Mucosa of stomach (tissue), 1 donor: Measurements from ENCODE around the gene GNG12.

ENCODE experiments used
- H3K27me3 ChIP-seq: one replicate; pipeline ENCODE4 v1.7.0; 2013; ENCODE audit warnings: mild to moderate bottlenecking, low read length; ENCODE audit not compliant: control insufficient read depth, insufficient read depth
- H3K36me3 ChIP-seq: one replicate; pipeline ENCODE4 v1.7.0; 2013; ENCODE audit warnings: low read length; ENCODE audit not compliant: control insufficient read depth, insufficient read depth
- H3K4me1 ChIP-seq: one replicate; pipeline ENCODE4 v1.7.0; 2013; ENCODE audit warnings: mild to moderate bottlenecking, low read length; ENCODE audit not compliant: control insufficient read depth, insufficient read depth
- H3K4me3 ChIP-seq: one replicate; pipeline ENCODE4 v1.7.0; 2013; ENCODE audit warnings: low read length
- H3K9ac ChIP-seq: one replicate; pipeline ENCODE4 v1.7.0; 2013; ENCODE audit warnings: mild to moderate bottlenecking, low read length, moderate library complexity
- H3K9me3 ChIP-seq: one replicate; pipeline ENCODE4 v1.7.0; 2013; ENCODE audit warnings: mild to moderate bottlenecking, low read length, moderate library complexity; ENCODE audit not compliant: control insufficient read depth
- donor health status: Pancreatic carcinoma.

The GNG12 gene

GRCh38 chr1:67717876-67718275 lies 115.4 kb downstream of the GNG12 start:
- H3K36me3 ChIP-seq = no peaks in the 10 kb centered on the region
- no peaks in the 10 kb centered on the region for H3K27me3 ChIP-seq
- no peak overlapping the region for H3K9ac ChIP-seq
- H3K4me1 ChIP-seq = peaks cover 46% of the 10 kb centered on the region
- no peaks in the 10 kb centered on the region for H3K9me3 ChIP-seq
- no peak overlapping the region for H3K4me3 ChIP-seq

DNA sequence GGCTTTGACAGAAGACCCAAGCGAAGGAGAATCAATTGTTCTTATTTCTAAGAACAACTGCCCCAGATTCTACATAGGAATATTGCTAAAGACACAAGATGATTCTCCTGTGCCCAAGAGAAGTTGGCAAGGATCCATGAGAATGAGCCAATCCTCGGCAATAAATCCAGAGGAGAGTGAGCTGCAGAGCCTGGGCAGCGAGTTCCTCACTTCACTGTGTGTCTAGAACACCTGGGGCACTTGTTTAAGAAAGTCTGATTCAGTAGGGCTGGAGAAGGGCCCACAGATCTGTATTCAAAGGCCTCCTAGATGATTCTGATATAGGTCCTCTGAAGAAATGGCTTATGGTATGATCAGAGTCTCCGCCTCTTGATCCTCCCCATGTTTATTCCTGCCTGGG lies 116.5 kb downstream of the GNG12 start:
- no peaks in the 10 kb centered on the region for H3K36me3 ChIP-seq
- H3K27me3 ChIP-seq = no peaks in the 10 kb centered on the region
- H3K9ac ChIP-seq = no peak overlapping the region
- H3K9me3 ChIP-seq = no peaks in the 10 kb centered on the region
- H3K4me3 ChIP-seq = no peak overlapping the region
- H3K4me1 ChIP-seq = peaks cover 54% of the 10 kb centered on the region

GRCh38 chr1:67715819-67716218 lies 117.4 kb downstream of the GNG12 start:
- Histone ChIP-seq H3K9me3 (no peaks in the 10 kb centered on the region), H3K36me3 (no peaks in the 10 kb centered on the region), H3K9ac (no peak overlapping the region), H3K4me3 (no peak overlapping the region), H3K27me3 (no peaks in the 10 kb centered on the region), H3K4me1 (peaks cover 62% of the 10 kb centered on the region)

DNA sequence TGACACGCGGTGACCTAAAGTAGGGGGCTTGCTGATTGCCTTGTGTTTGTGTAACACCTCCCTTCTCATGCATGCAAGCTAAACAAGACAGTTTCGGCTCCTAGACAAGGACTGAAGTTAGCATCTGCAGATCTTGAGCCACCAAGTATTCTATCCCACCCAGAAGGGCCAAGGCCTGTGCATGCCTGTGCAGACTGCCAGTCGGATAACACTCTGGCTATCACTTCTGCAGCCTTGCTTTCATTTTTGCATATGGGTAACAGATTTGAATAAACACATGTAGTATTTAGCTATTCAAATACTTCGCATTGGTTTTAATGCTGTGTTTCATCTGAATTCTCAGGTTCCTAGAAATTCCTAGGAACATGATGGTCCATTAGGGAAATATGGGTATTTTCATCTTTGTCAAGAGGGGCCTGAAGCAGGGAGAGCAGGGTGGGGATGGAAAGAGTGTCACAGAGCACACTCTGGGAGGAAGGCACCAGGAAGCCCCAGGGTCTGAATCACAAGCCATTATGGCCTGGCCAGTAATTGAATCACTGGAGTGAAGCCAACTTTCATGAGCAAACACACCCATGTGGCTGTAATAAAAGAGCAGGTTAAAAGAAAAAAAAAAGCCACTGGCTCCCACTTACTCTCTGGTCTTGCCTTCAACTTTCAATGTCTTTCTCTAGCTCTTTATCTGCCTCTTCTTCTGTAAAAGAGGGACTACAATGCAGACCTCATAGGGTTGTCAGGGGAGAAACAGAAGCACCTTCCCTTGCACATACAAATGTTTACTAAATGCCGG lies 120.0 kb downstream of the GNG12 start:
- H3K4me3 ChIP-seq = no peak overlapping the region
- no peaks in the 10 kb centered on the region for H3K9me3 ChIP-seq
- H3K4me1 ChIP-seq = peaks cover 71% of the 10 kb centered on the region
- H3K27me3 ChIP-seq = no peaks in the 10 kb centered on the region
- peak overlapping the region; percentile 25 for H3K9ac ChIP-seq
- no peaks in the 10 kb centered on the region for H3K36me3 ChIP-seq

GRCh38 chr1:67711855-67712212 lies 121.4 kb downstream of the GNG12 start:
- Histone ChIP-seq H3K4me1 (peaks cover 77% of the 10 kb centered on the region), H3K9ac (peak overlapping the region; percentile 38)

GRCh38 chr1:67711158-67711854 lies 122.0 kb downstream of the GNG12 start:
- Histone ChIP-seq H3K27me3 (no peaks in the 10 kb centered on the region), H3K9me3 (no peaks in the 10 kb centered on the region), H3K9ac (peak overlapping the region; percentile 38), H3K4me1 (peaks cover 71% of the 10 kb centered on the region), H3K36me3 (no peaks in the 10 kb centered on the region), H3K4me3 (no peak overlapping the region)

More at GRCh38 chr1:67711855-67712212, 121.4 kb downstream of the GNG12 start:
- no peaks in the 10 kb centered on the region for H3K27me3 ChIP-seq
- no peaks in the 10 kb centered on the region for H3K36me3 ChIP-seq
- H3K9me3 ChIP-seq = no peaks in the 10 kb centered on the region
- H3K4me3 ChIP-seq = no peak overlapping the region

- H3K4me3 ChIP-seq = peak overlapping the region; percentile 9
- H3K27me3 ChIP-seq = no peaks in the 10 kb centered on the region
- no peaks in the 10 kb centered on the region for H3K36me3 ChIP-seq
- no peaks in the 10 kb centered on the region for H3K9me3 ChIP-seq
- peaks cover 70% of the 10 kb centered on the region for H3K4me1 ChIP-seq
- H3K9ac ChIP-seq = peak overlapping the region; percentile 38
Observed at GRCh38 chr1:67710417-67710816, 122.8 kb downstream of the GNG12 start.

GRCh38 chr1:67708606-67709005 lies 124.7 kb downstream of the GNG12 start:
- Histone ChIP-seq H3K27me3 (no peaks in the 10 kb centered on the region), H3K9ac (no peak overlapping the region), H3K4me1 (peaks cover 55% of the 10 kb centered on the region), H3K36me3 (no peaks in the 10 kb centered on the region), H3K9me3 (no peaks in the 10 kb centered on the region), H3K4me3 (no peak overlapping the region)

DNA sequence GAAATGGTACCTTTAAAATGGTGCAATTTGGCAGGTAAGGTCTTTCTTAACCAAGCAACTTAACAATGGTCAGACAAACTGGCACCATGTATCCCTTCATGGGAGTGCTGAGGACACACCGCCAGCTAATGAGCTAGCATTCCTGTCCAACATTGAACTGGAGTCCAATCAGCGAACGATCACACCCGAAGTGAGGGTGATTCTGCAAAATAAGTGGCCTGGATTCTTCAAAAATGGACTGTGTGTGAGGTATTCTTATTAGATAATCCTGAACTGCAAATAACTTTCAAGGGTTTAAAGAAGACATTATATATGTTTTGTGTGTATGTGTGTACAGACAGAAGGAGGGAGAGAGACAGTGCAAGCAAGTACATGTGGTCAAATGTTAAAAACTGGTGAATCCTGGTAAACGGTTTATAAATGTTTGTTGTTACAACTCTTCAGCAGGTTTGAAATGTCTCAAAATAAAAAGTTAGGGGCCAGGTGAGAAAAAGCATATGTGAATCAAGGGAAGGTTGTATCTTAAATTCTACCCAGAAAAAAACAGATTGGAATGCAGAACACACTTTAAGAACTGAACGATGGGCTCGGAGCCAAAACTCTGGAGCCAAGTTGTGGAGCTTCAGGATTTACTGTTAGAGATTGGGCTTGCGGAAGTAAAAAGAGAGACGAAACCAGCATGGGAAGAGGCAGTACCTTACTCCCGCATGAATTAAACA lies 127.4 kb downstream of the GNG12 start:
- Histone ChIP-seq H3K9ac (no peak overlapping the region), H3K4me1 (peaks cover 36% of the 10 kb centered on the region), H3K4me3 (no peak overlapping the region), H3K36me3 (no peaks in the 10 kb centered on the region), H3K27me3 (no peaks in the 10 kb centered on the region), H3K9me3 (no peaks in the 10 kb centered on the region)

DNA sequence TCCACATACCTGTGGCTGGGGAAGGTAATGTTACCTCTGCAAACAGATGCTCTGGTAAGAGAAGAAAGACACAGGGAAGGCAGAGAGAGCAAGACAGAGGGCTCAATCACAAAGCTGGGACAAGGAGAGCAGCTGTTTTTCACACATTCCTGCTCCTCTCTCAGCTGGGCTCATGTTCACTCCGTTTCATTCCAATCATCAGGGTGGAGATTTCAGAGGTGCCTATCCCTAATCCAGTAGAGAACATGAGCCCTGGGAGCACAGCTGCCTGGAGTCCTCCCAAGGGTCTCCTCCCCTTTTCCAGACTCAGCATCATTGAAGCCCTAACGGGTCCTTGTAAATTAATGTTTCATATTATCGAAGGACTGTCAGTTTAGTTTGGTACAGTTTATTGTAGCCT lies 128.9 kb downstream of the GNG12 start:
- Histone ChIP-seq H3K36me3 (no peaks in the 10 kb centered on the region), H3K9ac (no peak overlapping the region), H3K4me3 (no peak overlapping the region), H3K9me3 (no peaks in the 10 kb centered on the region), H3K27me3 (no peaks in the 10 kb centered on the region), H3K4me1 (peaks cover 34% of the 10 kb centered on the region)

- H3K27me3 ChIP-seq = no peaks in the 10 kb centered on the region
Observed at GRCh38 chr1:67701876-67702275, 131.4 kb downstream of the GNG12 start.

More at GRCh38 chr1:67701876-67702275, 131.4 kb downstream of the GNG12 start:
- Histone ChIP-seq H3K36me3 (no peaks in the 10 kb centered on the region), H3K9me3 (no peaks in the 10 kb centered on the region), H3K4me1 (peaks cover 23% of the 10 kb centered on the region), H3K4me3 (no peak overlapping the region), H3K9ac (no peak overlapping the region)
